Endothelial cell of umbilical vein (primary cell): ENCODE data around the gene ZBTB46.

ENCODE experiments used
- EZH2 ChIP-seq: IDR thresholded peaks from 2 replicates; pipeline ENCODE4 v1.6.1; 2012; ENCODE audit warnings: borderline replicate concordance, low read depth, mild to moderate bottlenecking, moderate library complexity, low read length, inconsistent platforms; ENCODE audit not compliant: severe bottlenecking
- POLR2A ChIP-seq: IDR thresholded peaks from 2 replicates; pipeline ENCODE4 v1.6.1; 2012; ENCODE audit warnings: low read depth, mild to moderate bottlenecking, control low read depth, low read length
- TF ChIP-seq, protein P1 (sequence below), 2 donors: IDR thresholded peaks; 1 replicate in 1 of 2; 2 replicates in 1 of 2; pipeline ENCODE4 v1.5.1; 2011; ENCODE audit warnings: low read length in 2 of 2, mild to moderate bottlenecking in 2 of 2, moderate library complexity in 2 of 2, control low read depth in 1 of 2, inconsistent platforms in 1 of 2, low read depth in 1 of 2; ENCODE audit not compliant: insufficient read depth in 1 of 2; ENCODE audit errors: extremely low read depth in 1 of 2

DNA sequence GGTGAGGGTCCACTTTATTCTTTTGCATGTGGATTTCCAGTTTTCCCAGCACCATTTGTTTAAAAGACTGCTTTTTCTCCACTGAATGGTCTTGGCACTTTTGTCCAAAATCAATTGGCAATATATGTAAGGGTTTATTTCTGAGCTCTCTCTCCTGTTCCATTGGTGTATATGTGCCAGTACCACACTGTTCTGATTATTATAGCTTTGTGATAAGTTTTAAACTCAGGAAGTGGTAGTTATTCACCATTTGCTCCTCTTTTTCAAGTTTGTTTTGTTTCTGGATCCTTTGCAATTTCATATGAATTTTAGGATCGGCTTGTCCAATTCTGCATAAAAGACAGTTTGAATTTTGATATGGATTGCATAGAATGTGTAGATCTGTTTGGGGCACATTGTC lies 118.9 kb downstream of the ZBTB46 start:
- no peak for TF ChIP-seq EZH2
- TF ChIP-seq, protein P1, sequence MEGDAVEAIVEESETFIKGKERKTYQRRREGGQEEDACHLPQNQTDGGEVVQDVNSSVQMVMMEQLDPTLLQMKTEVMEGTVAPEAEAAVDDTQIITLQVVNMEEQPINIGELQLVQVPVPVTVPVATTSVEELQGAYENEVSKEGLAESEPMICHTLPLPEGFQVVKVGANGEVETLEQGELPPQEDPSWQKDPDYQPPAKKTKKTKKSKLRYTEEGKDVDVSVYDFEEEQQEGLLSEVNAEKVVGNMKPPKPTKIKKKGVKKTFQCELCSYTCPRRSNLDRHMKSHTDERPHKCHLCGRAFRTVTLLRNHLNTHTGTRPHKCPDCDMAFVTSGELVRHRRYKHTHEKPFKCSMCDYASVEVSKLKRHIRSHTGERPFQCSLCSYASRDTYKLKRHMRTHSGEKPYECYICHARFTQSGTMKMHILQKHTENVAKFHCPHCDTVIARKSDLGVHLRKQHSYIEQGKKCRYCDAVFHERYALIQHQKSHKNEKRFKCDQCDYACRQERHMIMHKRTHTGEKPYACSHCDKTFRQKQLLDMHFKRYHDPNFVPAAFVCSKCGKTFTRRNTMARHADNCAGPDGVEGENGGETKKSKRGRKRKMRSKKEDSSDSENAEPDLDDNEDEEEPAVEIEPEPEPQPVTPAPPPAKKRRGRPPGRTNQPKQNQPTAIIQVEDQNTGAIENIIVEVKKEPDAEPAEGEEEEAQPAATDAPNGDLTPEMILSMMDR (IDR thresholded peaks at IDR 0.05; ENCODE audit: extremely low read depth in 1 of 2, insufficient read depth in 1 of 2, low read depth in 1 of 2, low read length in 2 of 2) = no peak
- no peak for TF ChIP-seq POLR2A
